Activated T-cell treated with anti-CD3 and anti-CD28 coated beads, Interleukin-2, amount 50 U/mL, for 48 hours (primary cell): Measurements from ENCODE around the gene NHS.

ENCODE experiments used
- DNase-seq, 2 experiments: peaks; one replicate each; pipeline ENCODE4 v3.0.0-alpha.2; 2020

NHS gene

DNA sequence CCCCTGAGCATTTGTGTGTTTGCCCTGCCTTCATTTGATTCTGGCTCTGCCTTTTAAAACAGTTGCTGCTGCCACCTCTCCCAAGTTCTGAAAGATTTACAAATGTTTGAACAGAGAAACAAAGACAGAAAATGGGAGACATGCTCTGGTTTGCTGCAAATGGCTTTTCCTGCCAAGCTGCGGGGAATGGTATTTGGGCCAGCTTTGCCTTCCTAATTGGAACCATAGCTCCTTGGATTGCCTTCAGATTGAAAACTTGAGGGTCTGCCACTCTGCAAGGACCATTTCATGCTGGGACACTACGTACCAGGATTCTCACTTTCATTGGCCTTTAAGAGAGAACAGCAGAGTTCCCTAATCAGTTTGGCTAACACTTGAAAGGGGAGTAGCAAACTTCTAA lies 74.9 kb downstream of the NHS start:
- DNase-seq: no peak

GRCh38 chrX:17453788-17454187 lies 78.8 kb downstream of the NHS start:
- no peak for DNase-seq

DNA sequence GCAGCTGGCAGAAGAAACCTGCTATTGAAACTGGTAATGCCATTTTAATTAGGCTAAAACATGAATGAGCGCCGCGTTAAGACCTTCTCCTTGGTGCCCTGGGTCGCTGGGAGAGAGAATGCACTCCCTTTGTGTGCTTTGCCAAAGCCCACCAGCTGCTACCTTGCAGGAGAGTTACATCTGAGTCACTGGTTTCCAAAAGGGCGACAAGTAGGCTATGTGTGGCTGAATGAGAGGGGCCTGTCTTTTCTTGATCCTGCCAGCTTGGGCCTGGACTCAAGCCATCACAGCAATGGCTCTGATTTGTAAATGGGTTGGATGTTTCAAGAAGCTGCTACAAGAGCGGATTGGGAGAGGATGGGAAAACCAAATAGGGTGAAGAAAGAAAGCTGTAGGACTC lies 81.5 kb downstream of the NHS start:
- DNase-seq: no peak

DNA sequence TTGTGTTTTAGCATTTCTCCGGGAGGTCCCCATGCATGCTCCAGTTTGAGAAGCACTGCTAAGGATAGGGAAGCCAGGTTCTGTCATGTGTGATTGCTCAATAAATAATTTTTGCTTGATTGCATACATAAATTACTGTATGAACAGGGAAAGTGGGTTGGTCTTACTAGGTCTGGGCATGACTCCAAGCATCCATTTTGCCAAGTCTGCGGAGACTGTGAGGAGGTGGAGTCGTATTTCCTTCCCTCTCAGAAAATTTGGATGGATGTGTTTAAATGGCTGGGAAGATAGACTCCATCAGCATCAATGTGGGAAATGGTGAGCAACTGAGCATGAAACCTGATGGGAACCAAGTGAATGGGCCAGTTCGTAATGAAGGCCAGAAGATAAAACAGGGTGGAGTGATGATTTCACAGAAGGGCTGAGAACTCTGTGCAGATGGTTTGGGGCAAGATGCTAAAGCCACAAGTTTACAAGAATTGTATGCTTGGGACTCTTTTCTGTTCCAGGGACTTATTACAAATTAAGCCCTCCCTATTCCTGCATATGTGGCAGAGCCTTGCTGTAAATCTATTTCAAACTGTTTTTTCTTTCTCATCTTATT lies 84.1 kb downstream of the NHS start:
- no peak for DNase-seq

- no peak for DNase-seq
Observed at GRCh38 chrX:17459661-17460060, 84.7 kb downstream of the NHS start.

DNA sequence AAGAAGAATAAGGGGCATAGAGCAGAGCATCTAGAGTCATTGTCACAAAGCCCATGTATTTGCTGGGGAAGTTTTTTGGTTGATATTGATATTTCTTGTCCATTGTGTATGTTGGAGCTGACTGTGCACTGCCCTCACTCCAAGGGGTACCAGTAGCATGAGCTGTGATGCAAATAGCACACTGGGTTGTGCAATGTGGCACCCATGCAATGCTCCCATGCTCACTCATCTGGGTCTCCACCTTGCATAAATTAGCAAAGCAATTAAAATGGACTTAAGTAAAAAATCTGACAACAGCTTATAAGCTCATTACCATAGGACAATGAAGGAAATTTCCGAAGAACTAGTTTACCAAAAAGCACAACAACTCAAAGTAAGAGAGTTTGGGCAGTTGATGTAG lies 87.9 kb downstream of the NHS start:
- no peak for DNase-seq

GRCh38 chrX:17464194-17464593 lies 89.2 kb downstream of the NHS start:
- no peak for DNase-seq

- no peak for DNase-seq
Observed at GRCh38 chrX:17465201-17465600, 90.2 kb downstream of the NHS start.

GRCh38 chrX:17465802-17466201 lies 90.8 kb downstream of the NHS start:
- no peak for DNase-seq

GRCh38 chrX:17470136-17470535 lies 95.1 kb downstream of the NHS start:
- no peak for DNase-seq

DNA sequence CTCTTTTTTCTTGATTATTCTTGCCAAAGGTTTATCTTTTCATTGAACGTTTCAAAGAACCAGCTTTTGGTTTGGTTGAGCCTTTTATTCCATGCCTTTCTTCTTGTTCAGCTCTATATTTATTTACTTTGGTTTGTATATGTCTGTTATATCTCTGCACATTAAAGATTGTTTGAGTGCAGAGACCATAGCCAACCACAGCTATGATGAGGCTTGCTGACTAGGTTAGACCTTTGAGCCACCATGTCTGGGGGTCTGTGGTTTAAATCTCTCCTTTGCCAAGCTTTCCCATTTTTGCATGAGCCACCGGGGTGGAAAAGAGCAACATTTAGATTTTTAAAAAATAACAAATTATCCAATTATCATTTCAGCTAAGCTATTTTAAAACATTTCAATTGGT lies 96.1 kb downstream of the NHS start:
- DNase-seq: no peak

- DNase-seq: no peak
Observed at GRCh38 chrX:17471861-17472260, 96.9 kb downstream of the NHS start.

- no peak for DNase-seq
Observed at GRCh38 chrX:17472424-17472823, 97.4 kb downstream of the NHS start.

- no peak for DNase-seq
Observed at GRCh38 chrX:17473021-17473420, 98.0 kb downstream of the NHS start.

GRCh38 chrX:17474892-17475291 lies 99.9 kb downstream of the NHS start:
- DNase-seq: no peak

GRCh38 chrX:17475449-17476217 lies 100.6 kb downstream of the NHS start:
- no peak for DNase-seq

- DNase-seq: no peak
Observed at GRCh38 chrX:17476411-17476810, 101.4 kb downstream of the NHS start.

GRCh38 chrX:17481086-17481485 lies 106.1 kb downstream of the NHS start:
- DNase-seq: no peak

GRCh38 chrX:17484592-17484991 lies 109.6 kb downstream of the NHS start:
- DNase-seq: no peak

GRCh38 chrX:17485391-17485790 lies 110.4 kb downstream of the NHS start:
- DNase-seq: no peak

DNA sequence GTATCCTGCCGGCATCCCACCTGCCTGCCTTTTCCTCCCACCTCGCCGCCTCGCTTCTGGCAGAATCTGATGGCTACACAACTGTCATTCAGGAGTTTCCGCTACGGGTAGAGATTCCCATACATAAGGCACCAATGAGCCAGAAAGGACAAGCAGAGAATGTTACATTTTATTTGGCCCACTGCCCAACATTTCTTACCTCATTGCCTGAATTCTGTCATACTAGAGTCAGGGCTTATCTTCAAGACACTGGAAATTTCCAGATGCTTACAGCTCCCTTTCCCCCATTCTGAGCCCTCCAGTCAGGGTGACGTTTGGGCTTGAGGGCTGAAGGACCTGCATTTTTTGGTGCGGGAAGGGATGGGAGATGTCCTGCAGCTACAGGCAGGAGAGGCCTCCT lies 113.0 kb downstream of the NHS start:
- no peak for DNase-seq

- no peak for DNase-seq
Observed at GRCh38 chrX:17494216-17494615, 119.2 kb downstream of the NHS start.

DNA sequence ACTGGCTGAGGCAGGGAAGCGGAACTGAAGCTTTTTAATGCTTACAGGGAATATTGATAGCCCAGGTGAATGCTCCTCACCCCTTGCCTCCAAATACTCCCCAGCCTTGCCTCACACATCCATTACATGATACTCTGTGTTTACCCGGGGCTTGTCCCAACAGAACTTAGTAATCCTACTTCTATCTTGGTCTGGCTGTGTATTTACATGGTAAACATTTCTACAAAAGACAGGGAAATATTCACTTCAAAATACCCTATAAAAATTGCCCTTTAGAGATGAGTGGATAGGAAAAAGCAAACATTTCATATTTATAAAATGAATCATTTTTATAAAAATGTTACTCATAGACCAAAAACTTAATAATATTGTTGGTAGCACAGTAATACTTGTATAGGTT lies 120.1 kb downstream of the NHS start:
- DNase-seq: no peak

GRCh38 chrX:17496407-17496806 lies 121.4 kb downstream of the NHS start:
- no peak for DNase-seq

DNA sequence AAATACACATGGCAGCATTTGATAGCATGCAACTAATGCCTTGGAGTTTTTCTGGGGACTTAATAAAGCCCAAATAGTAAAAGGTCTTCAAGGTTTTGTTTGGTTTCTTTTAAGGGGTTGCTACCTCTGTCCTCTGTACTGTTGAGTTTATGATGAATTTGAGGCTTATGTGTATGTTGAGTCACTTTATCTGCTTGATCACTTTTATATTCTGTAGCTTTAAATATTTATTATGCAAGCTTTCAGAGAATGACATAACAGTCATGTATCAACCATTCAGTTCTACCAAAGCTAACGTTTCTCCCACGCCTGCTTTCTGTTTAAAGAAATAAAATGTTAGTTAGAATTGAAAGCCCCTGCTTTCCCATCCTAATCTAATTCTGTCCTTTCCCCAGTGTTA lies 122.2 kb downstream of the NHS start:
- DNase-seq: no peak
